Psoas muscle (tissue), 8 donors: ENCODE measurements around the gene PPP2CA. TPM values are rescaled to one million over a fixed set of nuclear protein-coding genes. Genes with fewer than 3 reads are reported as not detected.
A peak's percentile ranks its signal among the peaks of the same experiment; 100 is the strongest.

Experiments used
- ATAC-seq, 4 donors: fragments of 200-7000 bp; cut with Tn5 transposase; one replicate each; pipeline ENCODE4 v1.9.1; 2020; ENCODE audit warnings: moderate library complexity in 3 of 4, mild to moderate bottlenecking in 2 of 4
- DNase-seq, 2 donors: peaks; one replicate each; pipeline ENCODE4 v3.0.0-alpha.2; 2020
- H3K27ac ChIP-seq: fragments of 200-600 bp; one replicate; pipeline ENCODE4 v1.8.0; 2022
- H3K27me3 ChIP-seq, 3 donors: fragments of 200-600 bp in 1 of 3; one replicate each; pipeline versions ENCODE4 v1.6.1 to v1.8.0; 2013 to 2022; ENCODE audit warnings: low read length in 2 of 3, mild to moderate bottlenecking in 2 of 3, moderate library complexity in 1 of 3; ENCODE audit not compliant: insufficient read depth in 3 of 3
- H3K36me3 ChIP-seq, 2 donors: fragments of 200-600 bp in 1 of 2; one replicate each; pipeline versions ENCODE4 v1.6.1 to v1.8.0; 2013 to 2022; ENCODE audit warnings: low read depth in 1 of 2, mild to moderate bottlenecking in 1 of 2, moderate library complexity in 1 of 2; ENCODE audit not compliant: insufficient read depth in 1 of 2
- H3K4me1 ChIP-seq: fragments of 200-600 bp; one replicate; pipeline ENCODE4 v1.8.0; 2022
- H3K4me3 ChIP-seq: fragments of 200-600 bp; one replicate; pipeline ENCODE4 v1.8.0; 2022; ENCODE audit warnings: mild to moderate bottlenecking
- H3K9me3 ChIP-seq: fragments of 200-600 bp; one replicate; pipeline ENCODE4 v1.8.0; 2022
- CTCF ChIP-seq: fragments of 200-600 bp; IDR thresholded peaks from one replicate; pipeline ENCODE4 v1.8.0; 2022; ENCODE audit warnings: antibody characterized with exemption
- WGBS, 3 donors: extraction: QIAGEN DNeasy Blood & Tissue Kit; methylation state at CpG; one replicate each; pipeline versions ENCODE4 v1.1.6 to v1.1.7; 2013; 5-methylcytosine and 5-hydroxymethylcytosine counted together
- intact Hi-C, 2 donors: fragments of 100-400 bp; cut with DNase I; formaldehyde crosslinking; loops; one replicate each; pipeline versions ENCODE4 v1.11.0 to v1.14.2; 2022
- polyA plus RNA-seq, 3 donors: library from polyadenylated mRNA; stranded (reverse); fragments of 200-250 nt; gene quantifications; one replicate each; pipeline ENCODE4 v1.2.3, GENCODE V29; 2013
- total RNA-seq, 4 donors: library from RNA; stranded (reverse); fragmentation: NEBNext Ultra II Directional in 2 of 4; extraction: Animal tissue kit (Norgen Biotek cat#: 25700) in 2 of 4; gene quantifications; one replicate each; pipeline versions ENCODE4 v1.2.1 to v1.2.4, GENCODE V29; 2021 to 2023
- donor health status: healthy with polysubstance abuse.
- donor health status: DM: no; HTN: no; CAD: no; lungs with moderate emphysema.
- donor health status: Bipolar disorder and iron deficiency.
- donor health status: healthy.
- donor health status: DM: yes; HTN: yes; CAD: no.
- donor health status: DM: no; HTN: no; CAD: no.
- donor health status: DM: no; HTN: no; CAD: no.
- donor health status: DM: yes; HTN: yes; CAD: no.

PPP2CA gene
- total and polyA plus RNA-seq, 7 donors, result 53.0 to 140 (median 107) TPM

DNA sequence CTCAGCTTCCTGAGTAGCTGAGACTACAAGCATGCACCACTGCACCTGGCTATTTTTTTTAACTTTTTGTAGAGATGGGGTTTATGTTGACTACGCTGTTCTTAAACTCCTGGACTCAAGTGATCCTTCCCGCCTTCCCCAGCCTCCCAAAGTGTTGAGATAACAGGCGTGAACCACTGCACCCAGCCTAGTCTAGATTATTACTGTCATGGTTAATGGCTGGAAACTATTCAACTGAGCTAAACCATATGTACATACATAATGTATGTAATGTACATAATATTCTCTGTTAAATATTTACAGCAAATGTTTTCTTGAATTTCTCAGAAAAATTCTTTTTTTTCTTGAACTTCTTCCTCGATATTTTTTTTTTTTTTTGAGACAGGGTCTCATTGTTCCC, 21.3 kb downstream of the PPP2CA start:
- TF ChIP-seq CTCF, result no peak
- Histone ChIP-seq H3K36me3 (peaks cover 11 to 66% of the 10 kb centered on the region in 2 donors), H3K4me1 (peaks cover 24% of the 10 kb centered on the region), H3K9me3 (no peaks in the 10 kb centered on the region), H3K27me3 (no peaks in the 10 kb centered on the region), H3K4me3 (no peak overlapping the region), H3K27ac (no peak overlapping the region)
- intact Hi-C loops, result no loop called here
- DNase-seq (no peak), ATAC-seq (no peak)
- 92 to 98% (median 94%) methylated on average over 4 of the region's 4 CpGs for WGBS, 3 donors

DNA sequence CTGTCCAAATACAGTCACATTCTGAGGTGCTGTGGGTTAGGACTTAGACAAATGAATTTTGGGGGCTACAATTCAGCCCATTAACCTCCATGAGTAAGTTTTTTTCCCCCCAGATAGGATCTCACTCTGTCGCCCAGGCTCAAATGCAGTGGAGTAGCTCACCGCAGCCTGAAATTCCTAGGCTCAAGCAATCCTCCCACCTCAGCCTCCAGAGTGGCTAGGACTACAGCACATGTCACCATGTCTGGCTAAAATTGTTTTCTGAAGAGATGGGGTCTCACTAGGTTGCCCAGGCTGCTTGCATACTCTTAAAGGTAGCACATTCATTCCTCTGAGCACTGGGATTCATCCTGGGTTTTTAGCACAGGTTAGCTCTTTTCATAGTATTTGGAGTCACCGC, 22.2 kb downstream of the PPP2CA start:
- Histone ChIP-seq H3K4me1 (peaks cover 15% of the 10 kb centered on the region), H3K4me3 (no peak overlapping the region), H3K27me3 (no peaks in the 10 kb centered on the region), H3K27ac (no peak overlapping the region), H3K36me3 (peaks cover 16 to 75% of the 10 kb centered on the region in 2 donors), H3K9me3 (no peaks in the 10 kb centered on the region)
- no peak for ATAC-seq
- 94 to 96% (median 96%) methylated on average over 3 of the region's 3 CpGs for WGBS, 3 donors
- intact Hi-C loops, result no loop called here
- DNase-seq, result no peak
- TF ChIP-seq CTCF, result no peak

- no peaks in the 10 kb centered on the region for H3K9me3 ChIP-seq
- no peaks in the 10 kb centered on the region for H3K4me1 ChIP-seq
- ATAC-seq, result peak in 2 of 4 donors; percentile 38 to 65
- 43 to 66% (median 55%) methylated on average over 5 of the region's 5 CpGs for WGBS, 3 donors
- H3K36me3 ChIP-seq, result peaks cover 18 to 51% of the 10 kb centered on the region in 2 donors
- peak overlapping the region; percentile 42 for H3K27ac ChIP-seq
- no peak for DNase-seq
- intact Hi-C loops, result no loop called here
- no peak for TF ChIP-seq CTCF
- H3K27me3 ChIP-seq, result no peaks in the 10 kb centered on the region
- no peak overlapping the region for H3K4me3 ChIP-seq
Observed at GRCh38 chr5:134195666-134196065, 30.2 kb downstream of the PPP2CA start.

GRCh38 chr5:134189031-134189430, 36.8 kb downstream of the PPP2CA start:
- Histone ChIP-seq H3K27ac (no peak overlapping the region), H3K4me1 (no peaks in the 10 kb centered on the region), H3K27me3 (no peaks in the 10 kb centered on the region), H3K36me3 (no peaks in the 10 kb centered on the region), H3K9me3 (no peaks in the 10 kb centered on the region), H3K4me3 (no peak overlapping the region)
- intact Hi-C loops, result loop anchor here in 1 of 2 donors (10.0 kb wide), 1 partner anchor 396 kb away; no protein-coding TSS in a partner anchor
- DNase-seq (no peak), ATAC-seq (no peak)
- TF ChIP-seq CTCF, result no peak
- WGBS, 3 donors, result 81 to 87% (median 86%) methylated on average over 3 of the region's 3 CpGs

- 32 to 44% (median 32%) methylated on average over 1 of the region's 1 CpG for WGBS, 3 donors
- Histone ChIP-seq H3K27ac (no peak overlapping the region), H3K4me3 (no peak overlapping the region), H3K27me3 (no peaks in the 10 kb centered on the region), H3K36me3 (no peaks in the 10 kb centered on the region), H3K9me3 (no peaks in the 10 kb centered on the region), H3K4me1 (no peaks in the 10 kb centered on the region)
- TF ChIP-seq CTCF, result no peak
- DNase-seq, result no peak
- intact Hi-C loops, result loop anchor here in 1 of 2 donors (10.0 kb wide), 1 partner anchor 397 kb away; no protein-coding TSS in a partner anchor
- ATAC-seq, result no peak
Observed at GRCh38 chr5:134188092-134188491, 37.8 kb downstream of the PPP2CA start.
